ENCODE results near the gene HSPBAP1. TPM values are rescaled to one million over a fixed set of nuclear protein-coding genes. Genes with fewer than 3 reads are reported as not detected.

HSPBAP1 gene
- total and polyA plus RNA-seq, 5 donors, result 5.6 to 8.3 (median 5.8) TPM

GRCh38 chr3:122800706-122801237 lies 7.1 kb upstream of the HSPBAP1 start:
- WGBS, result 95% methylated on average over 3 of the region's 3 CpGs
- no peak overlapping the region for H3K27ac ChIP-seq (ENCODE audit: low read length)
- ATAC-seq, result no peak

GRCh38 chr3:122800031-122800430 lies 6.4 kb upstream of the HSPBAP1 start:
- 93% methylated on average over 1 of the region's 1 CpG for WGBS
- intact Hi-C loops (cut with DNase I), result no loop called here
- H3K4me3 ChIP-seq (ENCODE audit: low read length), result no peak overlapping the region
- no peak for ATAC-seq
- no peak overlapping the region for H3K27ac ChIP-seq (ENCODE audit: low read length)
- H3K4me1 ChIP-seq (ENCODE audit: control insufficient read depth, insufficient read depth, low read length), result peaks cover 5% of the 10 kb centered on the region
- no peak for DNase-seq
- H3K9me3 ChIP-seq (ENCODE audit: control insufficient read depth, low read length), result no peaks in the 10 kb centered on the region
- H3K27me3 ChIP-seq (ENCODE audit: control insufficient read depth, insufficient read depth), result no peaks in the 10 kb centered on the region

More at GRCh38 chr3:122800706-122801237, 7.1 kb upstream of the HSPBAP1 start:
- Histone ChIP-seq H3K4me1 (ENCODE audit: control insufficient read depth, insufficient read depth, low read length) (peaks cover 5% of the 10 kb centered on the region), H3K27me3 (ENCODE audit: control insufficient read depth, insufficient read depth) (no peaks in the 10 kb centered on the region), H3K9me3 (ENCODE audit: control insufficient read depth, low read length) (no peaks in the 10 kb centered on the region), H3K4me3 (ENCODE audit: low read length) (no peak overlapping the region)
- intact Hi-C loops (cut with DNase I), result no loop called here
- DNase-seq, result no peak

- WGBS, result 75% methylated on average over 2 of the region's 2 CpGs
- Histone ChIP-seq H3K27ac (ENCODE audit: low read length) (no peak overlapping the region), H3K27me3 (ENCODE audit: control insufficient read depth, insufficient read depth) (no peaks in the 10 kb centered on the region), H3K4me3 (ENCODE audit: low read length) (no peak overlapping the region), H3K9me3 (ENCODE audit: control insufficient read depth, low read length) (no peaks in the 10 kb centered on the region), H3K4me1 (ENCODE audit: control insufficient read depth, insufficient read depth, low read length) (peaks cover 5% of the 10 kb centered on the region)
- ATAC-seq, result no peak
- intact Hi-C loops (cut with DNase I), result no loop called here
- no peak for DNase-seq
These were observed 5.7 kb upstream of the HSPBAP1 start for GRCh38 chr3:122799322-122799721.

GRCh38 chr3:122797291-122797690 lies 3.7 kb upstream of the HSPBAP1 start:
- no peak for ATAC-seq
- H3K27me3 ChIP-seq (ENCODE audit: control insufficient read depth, insufficient read depth), result no peaks in the 10 kb centered on the region
- no peak for DNase-seq
- H3K4me1 ChIP-seq (ENCODE audit: control insufficient read depth, insufficient read depth, low read length), result peaks cover 5% of the 10 kb centered on the region
- intact Hi-C loops (cut with DNase I), result no loop called here
- no peak overlapping the region for H3K27ac ChIP-seq (ENCODE audit: low read length)
- H3K4me3 ChIP-seq (ENCODE audit: low read length), result no peak overlapping the region
- H3K9me3 ChIP-seq (ENCODE audit: control insufficient read depth, low read length), result no peaks in the 10 kb centered on the region
- WGBS, result 87% methylated on average over 3 of the region's 3 CpGs

- WGBS, result 28% methylated on average over 11 of the region's 11 CpGs
- DNase-seq, result peak in 1 of 3 donors; percentile 41
- Histone ChIP-seq H3K27ac (ENCODE audit: low read length) (peak overlapping the region; percentile 94), H3K4me3 (ENCODE audit: low read length) (peak overlapping the region; percentile 89), H3K27me3 (ENCODE audit: control insufficient read depth, insufficient read depth) (no peaks in the 10 kb centered on the region), H3K4me1 (ENCODE audit: control insufficient read depth, insufficient read depth, low read length) (peaks cover 3% of the 10 kb centered on the region), H3K9me3 (ENCODE audit: control insufficient read depth, low read length) (no peaks in the 10 kb centered on the region)
- ATAC-seq, result no peak
- intact Hi-C loops (cut with DNase I), result no loop called here
These were observed 2.1 kb upstream of the HSPBAP1 start for GRCh38 chr3:122795674-122796195.

GRCh38 chr3:122794779-122795673 lies 1.4 kb upstream of the HSPBAP1 start, which contains the start of gene SLC49A4:
Gene SLC49A4 (plus strand): TSS chr3:122795069. CDS start chr3:122795193, 124 bp downstream.
- Histone ChIP-seq H3K4me1 (ENCODE audit: control insufficient read depth, insufficient read depth, low read length) (peaks cover 3% of the 10 kb centered on the region), H3K27ac (ENCODE audit: low read length) (peak within 1 kb of the TSS; percentile 94), H3K9me3 (ENCODE audit: control insufficient read depth, low read length) (no peaks in the 10 kb centered on the region), H3K27me3 (ENCODE audit: control insufficient read depth, insufficient read depth) (no peaks in the 10 kb centered on the region), H3K4me3 (ENCODE audit: low read length) (peak within 1 kb of the TSS; percentile 89)
- ATAC-seq, result peak; percentile 92 to 93
- intact Hi-C loops (cut with DNase I), result no loop called here
- DNase-seq, result peak; percentile 80 to 91 (median 90)
- under 1% methylated on average over 84 of the region's 84 CpGs for WGBS

- peak overlapping the region; percentile 94 for H3K27ac ChIP-seq (ENCODE audit: low read length)
- H3K4me3 ChIP-seq (ENCODE audit: low read length), result peak overlapping the region; percentile 89
- H3K4me1 ChIP-seq (ENCODE audit: control insufficient read depth, insufficient read depth, low read length), result peaks cover 3% of the 10 kb centered on the region
- H3K9me3 ChIP-seq (ENCODE audit: control insufficient read depth, low read length), result no peaks in the 10 kb centered on the region
- ATAC-seq (no peak), DNase-seq (no peak)
- no peaks in the 10 kb centered on the region for H3K27me3 ChIP-seq (ENCODE audit: control insufficient read depth, insufficient read depth)
- WGBS, result under 1% methylated on average over 6 of the region's 6 CpGs
- intact Hi-C loops (cut with DNase I), result no loop called here
These were observed 800 bp upstream of the HSPBAP1 start for GRCh38 chr3:122794483-122794778.

- Histone ChIP-seq H3K27ac (ENCODE audit: low read length) (no peak overlapping the region), H3K4me1 (ENCODE audit: control insufficient read depth, insufficient read depth, low read length) (no peaks in the 10 kb centered on the region), H3K4me3 (ENCODE audit: low read length) (no peak overlapping the region), H3K9me3 (ENCODE audit: control insufficient read depth, low read length) (no peaks in the 10 kb centered on the region), H3K27me3 (ENCODE audit: control insufficient read depth, insufficient read depth) (no peaks in the 10 kb centered on the region)
- intact Hi-C loops (cut with DNase I), result no loop called here
- 89% methylated on average over 11 of the region's 11 CpGs for WGBS
- no peak for ATAC-seq
- no peak for DNase-seq
These were observed 3.9 kb downstream of the HSPBAP1 start for GRCh38 chr3:122789585-122790273.

GRCh38 chr3:122787872-122788271 lies 5.8 kb downstream of the HSPBAP1 start:
- Histone ChIP-seq H3K9me3 (ENCODE audit: control insufficient read depth, low read length) (no peaks in the 10 kb centered on the region), H3K27ac (ENCODE audit: low read length) (no peak overlapping the region), H3K4me3 (ENCODE audit: low read length) (no peak overlapping the region), H3K27me3 (ENCODE audit: control insufficient read depth, insufficient read depth) (no peaks in the 10 kb centered on the region), H3K4me1 (ENCODE audit: control insufficient read depth, insufficient read depth, low read length) (no peaks in the 10 kb centered on the region)
- ATAC-seq (no peak), DNase-seq (no peak)
- 90% methylated on average over 2 of the region's 2 CpGs for WGBS
- intact Hi-C loops (cut with DNase I), result no loop called here

- ATAC-seq, result no peak
- H3K27ac ChIP-seq (ENCODE audit: low read length), result no peak overlapping the region
- 96% methylated on average over 1 of the region's 1 CpG for WGBS
- intact Hi-C loops (cut with DNase I), result no loop called here
- H3K9me3 ChIP-seq (ENCODE audit: control insufficient read depth, low read length), result no peaks in the 10 kb centered on the region
- H3K4me1 ChIP-seq (ENCODE audit: control insufficient read depth, insufficient read depth, low read length), result no peaks in the 10 kb centered on the region
- DNase-seq, result no peak
- no peak overlapping the region for H3K4me3 ChIP-seq (ENCODE audit: low read length)
- H3K27me3 ChIP-seq (ENCODE audit: control insufficient read depth, insufficient read depth), result no peaks in the 10 kb centered on the region
These were observed 7.6 kb downstream of the HSPBAP1 start for GRCh38 chr3:122786066-122786465.

- ATAC-seq (no peak), DNase-seq (no peak)
- intact Hi-C loops (cut with DNase I), result no loop called here
- H3K27ac ChIP-seq (ENCODE audit: low read length), result no peak overlapping the region
- H3K9me3 ChIP-seq (ENCODE audit: control insufficient read depth, low read length), result no peaks in the 10 kb centered on the region
- 98% methylated on average over 1 of the region's 1 CpG for WGBS
- H3K27me3 ChIP-seq (ENCODE audit: control insufficient read depth, insufficient read depth), result no peaks in the 10 kb centered on the region
- no peak overlapping the region for H3K4me3 ChIP-seq (ENCODE audit: low read length)
- no peaks in the 10 kb centered on the region for H3K4me1 ChIP-seq (ENCODE audit: control insufficient read depth, insufficient read depth, low read length)
These were observed 8.4 kb downstream of the HSPBAP1 start for GRCh38 chr3:122785231-122785630.

All from right cardiac atrium (tissue), 5 donors.